Osteocyte (in vitro differentiated cells): ENCODE measurements around the gene CARMIL3. TPM values are rescaled to one million over a fixed set of nuclear protein-coding genes. Genes with fewer than 3 reads are reported as not detected.

Source experiments
- DNase-seq: peaks from one replicate; pipeline ENCODE4 v3.0.0; 2021; ENCODE audit warnings: mixed read lengths; ENCODE audit not compliant: unreplicated experiment; ENCODE audit errors: extremely low spot score
- H3K27ac Mint-ChIP-seq: one replicate; pipeline ENCODE4 v1.8.0; 2021; ENCODE audit warnings: mild to moderate bottlenecking, mixed read lengths; ENCODE audit not compliant: unreplicated experiment
- H3K27me3 Mint-ChIP-seq: one replicate; pipeline ENCODE4 v1.8.0; 2021; ENCODE audit warnings: mixed read lengths; ENCODE audit not compliant: unreplicated experiment
- H3K36me3 Mint-ChIP-seq: one replicate; pipeline ENCODE4 v1.8.0; 2021; ENCODE audit warnings: mixed read lengths; ENCODE audit not compliant: unreplicated experiment
- H3K4me1 Mint-ChIP-seq: one replicate; pipeline ENCODE4 v1.8.0; 2021; ENCODE audit warnings: mixed read lengths; ENCODE audit not compliant: unreplicated experiment
- H3K4me3 Mint-ChIP-seq: one replicate; pipeline ENCODE4 v1.8.0; 2021; ENCODE audit warnings: mild to moderate bottlenecking, moderate library complexity, mixed read lengths; ENCODE audit not compliant: unreplicated experiment
- H3K9me3 Mint-ChIP-seq: one replicate; pipeline ENCODE4 v1.8.0; 2021; ENCODE audit warnings: mixed read lengths; ENCODE audit not compliant: unreplicated experiment
- CTCF ChIP-seq: fragments of 200-600 bp; sonication (generic); IDR thresholded peaks from 2 replicates; pipeline ENCODE4 v1.5.0; 2021; ENCODE audit warnings: antibody characterized with exemption, mild to moderate bottlenecking, moderate library complexity
- total RNA-seq: library from RNA; stranded (reverse); gene quantifications from 2 replicates; pipeline ENCODE4 v1.2.1, GENCODE V29; 2021

CARMIL3 gene
- total RNA-seq, 1 donor from 2014 or later = 0.35 TPM

- Mint-ChIP-seq H3K27me3 (peaks cover 20% of the 10 kb centered on the region), H3K27ac (no peak overlapping the region), H3K4me3 (no peak overlapping the region), H3K9me3 (no peaks in the 10 kb centered on the region), H3K36me3 (no peaks in the 10 kb centered on the region), H3K4me1 (no peaks in the 10 kb centered on the region)
- no peak for DNase-seq
- TF ChIP-seq CTCF = no peak
Observed at GRCh38 chr14:24074625-24075484, 23.0 kb downstream of the CARMIL3 start.

GRCh38 chr14:24075485-24076301, 23.9 kb downstream of the CARMIL3 start:
- H3K9me3 Mint-ChIP-seq = no peaks in the 10 kb centered on the region
- H3K4me1 Mint-ChIP-seq = no peaks in the 10 kb centered on the region
- H3K36me3 Mint-ChIP-seq = no peaks in the 10 kb centered on the region
- TF ChIP-seq CTCF = no peak
- H3K4me3 Mint-ChIP-seq = no peak overlapping the region
- DNase-seq = no peak
- peaks cover 25% of the 10 kb centered on the region for H3K27me3 Mint-ChIP-seq
- no peak overlapping the region for H3K27ac Mint-ChIP-seq

GRCh38 chr14:24076302-24076601, 24.4 kb downstream of the CARMIL3 start:
- TF ChIP-seq CTCF = no peak
- DNase-seq = no peak
- Mint-ChIP-seq H3K27me3 (peaks cover 27% of the 10 kb centered on the region), H3K27ac (no peak overlapping the region), H3K4me1 (no peaks in the 10 kb centered on the region), H3K4me3 (no peak overlapping the region), H3K36me3 (no peaks in the 10 kb centered on the region), H3K9me3 (no peaks in the 10 kb centered on the region)

GRCh38 chr14:24077086-24077485, 25.3 kb downstream of the CARMIL3 start:
- Mint-ChIP-seq H3K27ac (no peak overlapping the region), H3K4me3 (no peak overlapping the region), H3K9me3 (no peaks in the 10 kb centered on the region), H3K36me3 (no peaks in the 10 kb centered on the region), H3K4me1 (peaks cover 4% of the 10 kb centered on the region), H3K27me3 (peaks cover 31% of the 10 kb centered on the region)
- no peak for TF ChIP-seq CTCF
- no peak for DNase-seq

GRCh38 chr14:24078146-24078545, 26.3 kb downstream of the CARMIL3 start:
- DNase-seq = no peak
- Mint-ChIP-seq H3K4me1 (peaks cover 6% of the 10 kb centered on the region), H3K4me3 (no peak overlapping the region), H3K9me3 (no peaks in the 10 kb centered on the region), H3K36me3 (no peaks in the 10 kb centered on the region), H3K27me3 (peaks cover 42% of the 10 kb centered on the region), H3K27ac (no peak overlapping the region)
- no peak for TF ChIP-seq CTCF
